ENCODE results near the gene TRIM60.

DNA sequence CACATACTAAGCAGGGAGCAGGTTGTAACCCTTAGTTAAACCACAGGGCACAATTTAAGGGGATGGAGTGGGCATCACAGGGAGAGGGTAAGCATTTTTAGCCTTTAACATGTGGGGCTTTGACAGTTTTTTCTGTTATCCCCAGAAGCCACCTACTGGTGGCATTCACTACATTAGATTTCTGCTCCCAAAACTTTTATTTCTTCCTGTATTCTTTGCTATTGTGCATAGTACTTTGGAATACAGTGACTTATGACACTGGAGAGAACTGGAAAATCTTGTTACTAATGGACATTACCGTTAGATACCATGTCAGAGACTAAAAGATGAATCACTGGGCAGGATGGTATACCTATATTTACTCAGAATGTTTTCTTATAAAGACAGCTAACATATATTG lies 29.1 kb downstream of the TRIM60 start:
- no peak for TF ChIP-seq CTCF (IDR thresholded peaks at IDR 0.05)
- TF ChIP-seq POLR2A (IDR thresholded peaks at IDR 0.05) = no peak
